ENCODE data around the gene STXBP2. TPM values are rescaled to one million over a fixed set of nuclear protein-coding genes. Genes with fewer than 3 reads are reported as not detected.

The STXBP2 gene
- total RNA-seq, 2 donors from 2014 or later = 119 to 126 TPM

DNA sequence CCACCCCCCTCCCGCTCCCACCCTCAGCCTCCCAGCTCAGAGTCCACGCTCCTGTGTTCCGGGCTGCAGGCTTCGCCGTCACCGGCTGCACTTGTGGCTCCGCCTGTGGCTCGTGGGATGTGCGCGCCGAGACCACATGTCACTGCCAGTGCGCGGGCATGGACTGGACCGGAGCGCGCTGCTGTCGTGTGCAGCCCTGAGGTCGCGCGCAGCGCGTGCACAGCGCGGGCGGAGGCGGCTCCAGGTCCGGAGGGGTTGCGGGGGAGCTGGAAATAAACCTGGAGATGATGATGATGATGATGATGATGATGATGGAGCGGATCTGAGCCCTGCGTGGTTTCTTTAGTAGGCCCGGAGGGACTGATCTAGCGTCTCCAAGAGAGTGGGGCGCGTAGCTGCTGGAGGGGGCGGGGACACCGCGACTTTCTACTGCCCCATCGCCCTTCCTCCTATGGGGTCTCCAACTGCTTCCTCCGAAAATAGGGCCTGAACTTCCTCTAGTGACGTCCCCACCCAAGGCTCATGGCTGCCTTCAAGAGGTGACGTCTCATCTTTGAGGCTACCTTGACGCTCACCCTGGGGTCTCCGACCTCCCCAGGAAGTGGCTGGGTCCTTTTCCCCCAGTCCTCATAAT lies 33.4 kb downstream of the STXBP2 start:
- peaks cover 7% of the 10 kb centered on the region for H3K9me3 Mint-ChIP-seq
- Histone ChIP-seq H3K9ac (ENCODE audit: extremely low read depth, low read length, poor library complexity, severe bottlenecking) (no peak overlapping the region), H3K4me1 (ENCODE audit: control insufficient read depth, insufficient read depth, low read length) (no peaks in the 10 kb centered on the region), H3K27me3 (ENCODE audit: control insufficient read depth, insufficient read depth, low read length, poor library complexity, severe bottlenecking) (peaks cover 56% of the 10 kb centered on the region), H3K9me3 (ENCODE audit: control insufficient read depth, low read length) (no peaks in the 10 kb centered on the region), H3K27ac (ENCODE audit: low read depth, low read length) (no peak overlapping the region), H3K4me3 (ENCODE audit: low read length) (peak overlapping the region; percentile 76), H3K36me3 (ENCODE audit: control insufficient read depth, insufficient read depth, low read length) (no peaks in the 10 kb centered on the region)
- no peaks in the 10 kb centered on the region for H3K4me1 Mint-ChIP-seq
- peak overlapping the region; percentile 54 for H3K4me3 Mint-ChIP-seq
- TF ChIP-seq, protein P1, sequence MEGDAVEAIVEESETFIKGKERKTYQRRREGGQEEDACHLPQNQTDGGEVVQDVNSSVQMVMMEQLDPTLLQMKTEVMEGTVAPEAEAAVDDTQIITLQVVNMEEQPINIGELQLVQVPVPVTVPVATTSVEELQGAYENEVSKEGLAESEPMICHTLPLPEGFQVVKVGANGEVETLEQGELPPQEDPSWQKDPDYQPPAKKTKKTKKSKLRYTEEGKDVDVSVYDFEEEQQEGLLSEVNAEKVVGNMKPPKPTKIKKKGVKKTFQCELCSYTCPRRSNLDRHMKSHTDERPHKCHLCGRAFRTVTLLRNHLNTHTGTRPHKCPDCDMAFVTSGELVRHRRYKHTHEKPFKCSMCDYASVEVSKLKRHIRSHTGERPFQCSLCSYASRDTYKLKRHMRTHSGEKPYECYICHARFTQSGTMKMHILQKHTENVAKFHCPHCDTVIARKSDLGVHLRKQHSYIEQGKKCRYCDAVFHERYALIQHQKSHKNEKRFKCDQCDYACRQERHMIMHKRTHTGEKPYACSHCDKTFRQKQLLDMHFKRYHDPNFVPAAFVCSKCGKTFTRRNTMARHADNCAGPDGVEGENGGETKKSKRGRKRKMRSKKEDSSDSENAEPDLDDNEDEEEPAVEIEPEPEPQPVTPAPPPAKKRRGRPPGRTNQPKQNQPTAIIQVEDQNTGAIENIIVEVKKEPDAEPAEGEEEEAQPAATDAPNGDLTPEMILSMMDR (conservative IDR thresholded peaks at IDR 0.05) = no peak
- WGBS, 2 experiments (ENCODE audit: insufficient coverage in 1 of 2, insufficient read length in 1 of 2) = 9 to 12% methylated on average over 18 to 43 of the region's 43 CpGs
- peaks cover 82% of the 10 kb centered on the region for H3K27me3 Mint-ChIP-seq (ENCODE audit: insufficient read depth)
- no peak overlapping the region for H3K27ac Mint-ChIP-seq
- no peak for DNase-seq
- H3K36me3 Mint-ChIP-seq (ENCODE audit: low read depth) = no peaks in the 10 kb centered on the region

DNA sequence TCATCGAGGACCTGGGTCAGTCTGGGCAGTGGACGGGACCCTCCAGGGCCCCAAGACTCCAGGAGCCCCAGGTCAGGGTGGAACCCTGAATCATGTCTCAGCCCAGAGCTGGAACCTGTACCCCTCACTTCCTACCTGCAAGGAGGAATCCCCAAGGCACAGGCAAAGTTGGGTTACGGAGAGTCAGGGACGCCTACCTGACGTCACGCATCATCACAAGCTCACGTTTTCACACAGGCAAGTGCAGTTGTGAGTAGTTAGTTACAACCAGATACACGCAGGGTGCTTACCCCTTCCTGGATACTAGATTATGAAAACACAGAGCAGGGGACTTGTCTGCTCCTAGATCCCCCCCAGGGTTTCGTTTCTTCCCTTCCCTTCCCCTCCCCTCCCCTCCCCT lies 33.9 kb downstream of the STXBP2 start:
- Histone ChIP-seq H3K9ac (ENCODE audit: extremely low read depth, low read length, poor library complexity, severe bottlenecking) (no peak overlapping the region), H3K9me3 (ENCODE audit: control insufficient read depth, low read length) (no peaks in the 10 kb centered on the region), H3K27ac (ENCODE audit: low read depth, low read length) (no peak overlapping the region), H3K4me3 (ENCODE audit: low read length) (peak overlapping the region; percentile 76), H3K36me3 (ENCODE audit: control insufficient read depth, insufficient read depth, low read length) (no peaks in the 10 kb centered on the region), H3K4me1 (ENCODE audit: control insufficient read depth, insufficient read depth, low read length) (no peaks in the 10 kb centered on the region), H3K27me3 (ENCODE audit: control insufficient read depth, insufficient read depth, low read length, poor library complexity, severe bottlenecking) (peaks cover 56% of the 10 kb centered on the region)
- Mint-ChIP-seq H3K36me3 (ENCODE audit: low read depth) (no peaks in the 10 kb centered on the region), H3K4me1 (no peaks in the 10 kb centered on the region), H3K9me3 (peaks cover 7% of the 10 kb centered on the region), H3K27ac (no peak overlapping the region), H3K4me3 (peak overlapping the region; percentile 54), H3K27me3 (ENCODE audit: insufficient read depth) (peaks cover 83% of the 10 kb centered on the region)
- DNase-seq = no peak
- WGBS, 2 experiments (ENCODE audit: insufficient coverage in 1 of 2, insufficient read length in 1 of 2) = 50 to 54% methylated on average over 5 to 8 of the region's 9 CpGs
- TF ChIP-seq, protein P1 (conservative IDR thresholded peaks at IDR 0.05) = no peak

DNA sequence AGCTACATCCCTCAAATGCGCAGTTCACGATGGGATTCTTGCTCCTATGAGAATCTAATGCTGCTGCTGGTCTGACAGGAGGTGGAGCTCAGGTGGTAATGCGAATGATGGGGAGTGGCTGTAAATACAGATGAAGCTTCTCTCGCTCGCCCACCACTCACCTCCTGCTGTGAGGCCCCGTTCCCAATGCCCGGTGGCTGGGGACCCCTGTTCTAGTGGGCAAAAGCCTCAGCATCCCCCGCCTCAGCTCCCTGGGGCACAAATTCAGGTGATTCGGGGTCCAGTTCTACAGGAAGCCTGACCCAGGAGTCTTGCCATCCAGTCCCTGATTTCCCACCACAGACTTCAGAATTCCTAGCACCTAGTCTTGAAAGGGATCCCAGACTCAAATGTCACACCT lies 35.6 kb downstream of the STXBP2 start:
- DNase-seq = no peak
- no peaks in the 10 kb centered on the region for H3K9me3 ChIP-seq (ENCODE audit: control insufficient read depth, low read length)
- no peak overlapping the region for H3K4me3 ChIP-seq (ENCODE audit: low read length)
- H3K27me3 ChIP-seq (ENCODE audit: control insufficient read depth, insufficient read depth, low read length, poor library complexity, severe bottlenecking) = peaks cover 66% of the 10 kb centered on the region
- no peaks in the 10 kb centered on the region for H3K36me3 Mint-ChIP-seq (ENCODE audit: low read depth)
- WGBS, 2 experiments (ENCODE audit: insufficient coverage in 1 of 2, insufficient read length in 1 of 2) = 52 to 58% methylated on average over 6 to 9 of the region's 9 CpGs
- H3K36me3 ChIP-seq (ENCODE audit: control insufficient read depth, insufficient read depth, low read length) = no peaks in the 10 kb centered on the region
- peaks cover 7% of the 10 kb centered on the region for H3K9me3 Mint-ChIP-seq
- H3K4me1 ChIP-seq (ENCODE audit: control insufficient read depth, insufficient read depth, low read length) = no peaks in the 10 kb centered on the region
- no peak overlapping the region for H3K9ac ChIP-seq (ENCODE audit: extremely low read depth, low read length, poor library complexity, severe bottlenecking)
- no peak overlapping the region for H3K4me3 Mint-ChIP-seq
- peaks cover 87% of the 10 kb centered on the region for H3K27me3 Mint-ChIP-seq (ENCODE audit: insufficient read depth)
- TF ChIP-seq, protein P1 (conservative IDR thresholded peaks at IDR 0.05) = no peak
- no peaks in the 10 kb centered on the region for H3K4me1 Mint-ChIP-seq
- no peak overlapping the region for H3K27ac ChIP-seq (ENCODE audit: low read depth, low read length)
- no peak overlapping the region for H3K27ac Mint-ChIP-seq
